GM06990 (cell line): ENCODE measurements around the gene RIPK1.
"Not testable (repeated sequence)": the region's sequence is repeated elsewhere in the genome, so short reads cannot be mapped to it uniquely, and the experiment has no call there.

ENCODE experiments used
- DNase-seq: peaks from one replicate; pipeline ENCODE4 v3.0.0-alpha.2; 2011; ENCODE audit not compliant: insufficient read length; ENCODE audit errors: extremely low read depth
- H3K27me3 ChIP-seq: replicated peaks from 2 replicates; pipeline ENCODE4 v1.6.0; 2011; ENCODE audit warnings: low read length; ENCODE audit not compliant: control insufficient read depth, insufficient read depth
- H3K36me3 ChIP-seq: 2 replicates; pipeline ENCODE4 v1.5.1; 2011; ENCODE audit warnings: low read length; ENCODE audit not compliant: control insufficient read depth, insufficient read depth
- H3K4me3 ChIP-seq: replicated peaks from 2 replicates; pipeline ENCODE4 v1.5.1; 2011; ENCODE audit warnings: low read depth, mild to moderate bottlenecking, control low read depth, low read length
- TF ChIP-seq, protein P1 (sequence below): IDR thresholded peaks from 2 replicates; pipeline ENCODE4 v1.5.1; 2011; ENCODE audit warnings: low read length, control low read depth, mild to moderate bottlenecking, inconsistent platforms; ENCODE audit not compliant: insufficient read depth, poor library complexity, severe bottlenecking

The RIPK1 gene

DNA sequence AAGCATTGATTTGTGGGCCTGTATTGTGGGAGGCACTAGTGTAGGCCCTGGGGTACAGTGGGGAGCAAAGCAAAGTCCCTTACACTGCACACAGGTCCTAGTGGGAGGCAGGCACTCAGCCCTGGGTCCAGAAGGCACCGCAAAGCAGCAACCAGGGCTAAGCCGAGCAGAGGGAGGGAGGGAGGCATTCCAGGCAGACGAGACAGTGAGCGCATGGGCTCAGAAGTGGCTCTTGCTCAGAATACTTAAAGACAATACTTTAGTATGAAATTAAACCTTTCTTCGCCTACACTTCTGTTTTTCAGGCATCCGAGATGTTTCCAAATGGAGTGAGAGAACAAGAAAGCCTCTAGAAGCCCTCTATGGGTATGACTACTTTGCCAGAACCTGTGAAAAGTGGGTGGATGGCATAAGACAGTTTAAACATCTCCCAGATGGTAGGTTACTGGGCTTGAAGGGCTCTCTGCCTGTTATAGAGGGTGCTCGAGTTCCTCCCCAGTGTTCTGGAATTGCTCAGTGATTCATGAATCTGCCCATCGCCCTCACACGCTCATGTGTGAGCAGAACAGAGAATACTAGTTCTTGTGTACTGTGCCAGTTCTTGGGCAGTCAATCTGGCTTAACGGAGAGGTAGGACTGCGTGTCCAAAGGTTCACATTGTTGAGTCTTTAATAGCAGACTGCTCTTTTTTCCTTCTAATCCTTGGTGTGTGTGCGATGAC, 68.9 kb downstream of the RIPK1 start:
- H3K36me3 ChIP-seq = no peaks in the 10 kb centered on the region; the same call in none of the 2 replicates
- H3K27me3 ChIP-seq = no peaks in the 10 kb centered on the region
- H3K4me3 ChIP-seq = no peak overlapping the region
- TF ChIP-seq, protein P1, sequence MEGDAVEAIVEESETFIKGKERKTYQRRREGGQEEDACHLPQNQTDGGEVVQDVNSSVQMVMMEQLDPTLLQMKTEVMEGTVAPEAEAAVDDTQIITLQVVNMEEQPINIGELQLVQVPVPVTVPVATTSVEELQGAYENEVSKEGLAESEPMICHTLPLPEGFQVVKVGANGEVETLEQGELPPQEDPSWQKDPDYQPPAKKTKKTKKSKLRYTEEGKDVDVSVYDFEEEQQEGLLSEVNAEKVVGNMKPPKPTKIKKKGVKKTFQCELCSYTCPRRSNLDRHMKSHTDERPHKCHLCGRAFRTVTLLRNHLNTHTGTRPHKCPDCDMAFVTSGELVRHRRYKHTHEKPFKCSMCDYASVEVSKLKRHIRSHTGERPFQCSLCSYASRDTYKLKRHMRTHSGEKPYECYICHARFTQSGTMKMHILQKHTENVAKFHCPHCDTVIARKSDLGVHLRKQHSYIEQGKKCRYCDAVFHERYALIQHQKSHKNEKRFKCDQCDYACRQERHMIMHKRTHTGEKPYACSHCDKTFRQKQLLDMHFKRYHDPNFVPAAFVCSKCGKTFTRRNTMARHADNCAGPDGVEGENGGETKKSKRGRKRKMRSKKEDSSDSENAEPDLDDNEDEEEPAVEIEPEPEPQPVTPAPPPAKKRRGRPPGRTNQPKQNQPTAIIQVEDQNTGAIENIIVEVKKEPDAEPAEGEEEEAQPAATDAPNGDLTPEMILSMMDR = no peak
- no peak for DNase-seq

DNA sequence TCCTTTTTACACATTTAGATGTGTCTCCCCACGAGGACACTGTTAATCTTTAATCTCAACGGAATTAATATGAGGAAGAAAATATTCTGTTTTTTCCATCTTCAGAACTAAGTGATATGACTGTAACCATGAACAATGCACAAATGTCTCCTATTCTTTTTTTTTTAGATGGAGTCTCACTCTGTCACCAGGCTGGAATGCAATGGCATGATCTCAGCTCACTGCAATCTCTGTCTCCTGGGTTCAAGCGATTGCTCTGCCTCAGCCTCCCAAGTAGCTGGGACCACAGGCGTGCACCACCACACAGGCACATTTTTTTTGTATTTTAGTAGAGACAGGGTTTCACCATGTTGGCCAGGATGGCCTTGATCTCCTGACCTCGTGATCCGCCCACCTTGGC, 69.6 kb downstream of the RIPK1 start:
- H3K36me3 ChIP-seq = not testable (repeated sequence)

DNA sequence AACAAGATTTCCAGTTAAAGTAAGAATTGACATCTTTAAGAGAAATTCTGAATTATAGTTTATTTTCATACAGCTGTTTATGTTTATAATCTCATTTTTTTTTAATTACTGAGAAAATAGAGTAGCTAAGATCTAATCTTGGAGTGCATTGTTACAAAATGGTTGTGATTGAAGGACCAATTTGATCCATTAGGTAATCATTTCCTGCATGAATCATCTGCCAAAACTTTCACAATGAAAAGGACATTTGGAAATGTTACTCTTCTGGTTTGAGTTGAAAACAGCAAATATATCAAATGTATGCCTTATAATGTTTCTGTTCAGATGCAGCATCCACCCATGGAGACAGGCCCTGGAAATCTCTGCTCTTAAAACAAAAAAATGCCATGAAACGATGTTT, 70.0 kb downstream of the RIPK1 start:
- no peak for DNase-seq
- H3K36me3 ChIP-seq = no peaks in the 10 kb centered on the region; the same call in none of the 2 replicates
- TF ChIP-seq, protein P1 = no peak
- no peaks in the 10 kb centered on the region for H3K27me3 ChIP-seq
- no peak overlapping the region for H3K4me3 ChIP-seq

More for the DNA sequence above, 69.6 kb downstream of the RIPK1 start:
- H3K27me3 ChIP-seq, DNase-seq, H3K4me3 ChIP-seq: not testable (repeated sequence)

DNA sequence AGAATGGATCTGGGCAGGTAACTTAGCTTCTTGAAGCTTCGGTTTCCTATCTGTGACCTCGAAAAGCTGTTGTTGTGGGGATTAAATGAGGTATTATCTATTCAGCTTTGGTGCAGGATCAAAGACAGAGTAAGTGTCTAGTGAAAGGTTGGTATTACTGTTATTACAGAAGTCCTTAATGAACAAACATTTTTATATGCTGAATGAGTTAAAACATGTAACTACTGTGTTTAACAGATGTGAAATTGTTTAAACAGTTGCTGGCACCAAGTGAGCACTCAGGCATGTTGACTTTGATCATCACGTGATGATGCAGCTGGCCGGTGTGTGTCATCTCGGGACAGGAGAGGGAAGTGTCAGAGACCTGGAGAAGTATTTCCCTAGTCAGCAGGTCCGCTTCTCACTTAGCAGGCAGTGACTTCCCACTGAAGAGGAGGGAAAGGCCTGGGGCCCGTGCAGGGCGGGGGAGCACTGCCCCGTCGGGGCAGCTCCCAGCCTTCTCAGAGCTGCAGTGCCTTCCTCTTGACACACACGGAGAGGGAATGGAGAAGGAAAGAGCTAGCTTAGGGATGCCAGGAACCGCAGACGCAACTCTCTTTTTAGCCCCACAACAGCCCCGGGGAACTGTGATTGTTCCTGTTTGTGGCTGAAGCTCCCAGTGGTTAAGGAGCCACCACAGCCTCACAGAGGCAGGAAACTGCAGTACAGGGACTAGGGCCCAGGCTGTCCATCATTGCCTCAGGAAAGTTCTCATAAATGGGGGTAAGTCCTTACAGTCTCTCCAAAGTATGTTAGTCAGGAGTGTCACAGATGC, 71.0 kb downstream of the RIPK1 start:
- Histone ChIP-seq H3K27me3 (no peaks in the 10 kb centered on the region), H3K4me3 (no peak overlapping the region), H3K36me3 (no peaks in the 10 kb centered on the region; the same call in none of the 2 replicates)
- DNase-seq = peak; percentile 26
- TF ChIP-seq, protein P1 = no peak

DNA sequence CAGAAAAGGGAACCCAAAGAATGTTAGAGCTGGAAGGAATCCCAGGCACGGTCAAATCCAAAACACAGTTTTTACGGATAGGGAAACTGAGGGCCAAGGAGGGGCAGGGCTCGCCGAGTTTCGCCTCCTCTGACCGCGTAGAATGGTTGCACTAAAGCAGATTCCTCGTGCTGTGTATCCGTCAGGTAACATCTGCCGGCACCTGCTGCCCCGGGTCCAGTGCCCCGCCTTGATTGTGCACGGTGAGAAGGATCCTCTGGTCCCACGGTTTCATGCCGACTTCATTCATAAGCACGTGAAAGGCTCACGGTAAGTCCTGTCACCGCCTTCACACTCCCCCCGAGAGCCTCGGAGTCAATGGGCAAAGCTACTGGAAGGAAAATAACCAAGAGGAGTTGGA, 71.9 kb downstream of the RIPK1 start:
- no peaks in the 10 kb centered on the region for H3K27me3 ChIP-seq
- no peak overlapping the region for H3K4me3 ChIP-seq
- no peaks in the 10 kb centered on the region; the same call in none of the 2 replicates for H3K36me3 ChIP-seq
- TF ChIP-seq, protein P1 = no peak
- no peak for DNase-seq

DNA sequence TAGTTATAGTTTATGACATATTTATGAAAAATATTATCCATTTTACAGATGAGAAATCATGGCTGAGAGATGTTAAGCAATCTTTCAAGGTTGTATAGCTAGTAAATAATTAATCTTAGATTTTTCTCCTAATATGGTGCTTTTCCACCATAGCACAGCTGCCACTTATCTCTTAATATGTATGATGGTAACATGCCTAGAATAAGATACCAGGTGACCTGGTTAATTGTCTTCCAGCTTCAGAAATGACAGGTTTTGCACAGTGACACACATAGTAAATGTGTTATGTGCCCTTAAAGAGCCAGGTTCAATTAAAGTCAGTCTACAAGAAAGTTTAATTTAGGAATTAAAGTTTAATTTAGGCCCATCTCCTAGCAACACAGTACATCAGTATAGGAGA, 74.2 kb downstream of the RIPK1 start:
- Histone ChIP-seq H3K36me3 (no peaks in the 10 kb centered on the region; the same call in 1 of the 2 replicates), H3K4me3 (no peak overlapping the region), H3K27me3 (no peaks in the 10 kb centered on the region)
- no peak for DNase-seq
- TF ChIP-seq, protein P1 = no peak
